Measurements from ENCODE around the gene BRI3BP.
A peak's percentile ranks its signal among the peaks of the same experiment; 100 is the strongest.
"Not testable (repeated sequence)": the region's sequence is repeated elsewhere in the genome, so short reads cannot be mapped to it uniquely, and the experiment has no call there.

Gene BRI3BP

GRCh38 chr12:124975276-124975675, 18.2 kb upstream of the BRI3BP start:
- no peak for DNase-seq

- no peak for DNase-seq
These were observed 16.4 kb upstream of the BRI3BP start for GRCh38 chr12:124976999-124977398.

DNA sequence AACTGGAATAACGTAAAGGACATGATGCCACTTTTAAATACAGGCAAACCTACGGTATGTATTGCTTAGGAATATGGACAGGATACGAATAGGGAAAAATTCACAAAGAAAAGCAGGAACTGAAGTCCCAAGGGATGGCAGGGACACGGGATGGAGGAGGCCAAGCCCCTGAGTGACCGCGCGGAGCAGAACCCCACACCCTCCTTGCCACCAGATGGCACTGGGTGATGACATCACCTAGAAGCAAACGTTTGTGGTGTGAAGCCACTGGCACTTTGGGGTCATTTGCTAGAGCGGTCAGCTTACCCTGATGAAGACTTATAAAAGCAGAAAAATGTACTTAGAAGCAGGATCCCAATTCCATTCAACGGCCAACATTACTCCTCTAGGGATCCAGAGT, 13.9 kb upstream of the BRI3BP start:
- DNase-seq, result no peak

DNA sequence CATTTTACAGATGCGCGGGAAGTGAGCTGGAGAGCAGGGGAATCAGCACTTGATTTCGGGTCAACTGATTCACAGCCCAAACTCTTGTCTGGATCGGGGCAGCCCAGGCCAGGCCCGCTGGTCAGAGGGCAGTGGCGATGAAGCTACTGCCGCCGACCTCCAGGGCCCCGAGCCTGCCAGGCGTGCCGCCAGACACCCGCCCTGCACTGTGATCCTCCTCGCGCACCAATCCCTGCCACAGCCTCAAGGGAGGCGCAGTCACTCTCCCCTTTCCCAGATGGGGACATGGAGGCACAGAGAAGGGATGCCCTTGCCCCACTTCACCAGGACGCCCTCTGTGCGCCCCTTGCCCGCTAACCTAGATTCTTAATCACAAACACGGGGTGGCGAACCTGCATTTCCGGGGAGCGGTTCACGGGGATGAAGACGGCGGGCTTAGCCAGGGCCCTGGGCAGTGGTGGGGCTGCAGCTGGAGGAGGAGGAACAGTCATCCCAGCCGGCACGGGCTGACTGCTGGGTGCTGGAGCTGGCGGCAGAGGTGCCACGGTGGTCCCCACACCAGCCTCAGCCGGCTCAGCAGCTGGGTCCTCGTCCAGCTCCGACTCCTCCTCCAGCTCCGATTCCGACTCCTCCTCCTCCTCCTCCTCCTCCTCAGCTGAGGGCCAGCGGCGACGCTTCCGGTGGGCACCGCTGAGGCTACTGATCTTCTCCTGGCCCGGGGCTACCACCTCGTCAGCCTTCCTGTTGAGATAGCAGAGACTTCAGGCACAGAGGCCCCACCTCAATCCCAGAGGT, 13.2 kb upstream of the BRI3BP start:
- DNase-seq, result no peak

- not testable (repeated sequence) for DNase-seq
These were observed 6.6 kb upstream of the BRI3BP start for GRCh38 chr12:124986876-124987275.

- DNase-seq, result peak; percentile 80
These were observed 395 bp upstream of the BRI3BP start for GRCh38 chr12:124992874-124993625.

DNA sequence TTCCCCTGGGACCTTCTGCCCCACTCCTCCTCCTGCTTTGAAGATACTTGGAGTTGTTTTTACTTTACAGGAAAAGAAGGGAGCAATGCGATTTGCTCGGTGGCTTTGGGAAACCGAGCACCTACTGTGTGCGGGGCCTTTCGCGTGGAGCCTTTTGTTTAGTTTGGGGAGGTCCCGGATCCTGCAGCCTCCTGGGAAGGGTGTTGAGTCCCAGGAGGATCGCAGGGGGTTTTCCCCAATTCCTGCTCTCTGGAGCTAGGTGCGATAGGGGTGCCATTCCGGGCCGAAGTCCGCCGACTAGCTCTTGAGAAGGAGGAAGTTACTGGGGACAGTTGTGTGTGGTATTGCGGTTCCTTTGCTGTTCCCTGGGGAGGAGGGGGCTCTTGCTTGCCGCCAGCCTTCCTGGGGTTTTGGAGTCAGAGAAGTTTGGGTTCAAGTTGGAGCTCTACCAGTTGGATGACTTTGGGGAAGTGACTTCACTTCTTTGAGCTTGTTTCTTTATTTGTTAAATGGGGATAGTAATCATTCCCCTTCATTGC, 1.1 kb downstream of the BRI3BP start:
- no peak for DNase-seq

DNA sequence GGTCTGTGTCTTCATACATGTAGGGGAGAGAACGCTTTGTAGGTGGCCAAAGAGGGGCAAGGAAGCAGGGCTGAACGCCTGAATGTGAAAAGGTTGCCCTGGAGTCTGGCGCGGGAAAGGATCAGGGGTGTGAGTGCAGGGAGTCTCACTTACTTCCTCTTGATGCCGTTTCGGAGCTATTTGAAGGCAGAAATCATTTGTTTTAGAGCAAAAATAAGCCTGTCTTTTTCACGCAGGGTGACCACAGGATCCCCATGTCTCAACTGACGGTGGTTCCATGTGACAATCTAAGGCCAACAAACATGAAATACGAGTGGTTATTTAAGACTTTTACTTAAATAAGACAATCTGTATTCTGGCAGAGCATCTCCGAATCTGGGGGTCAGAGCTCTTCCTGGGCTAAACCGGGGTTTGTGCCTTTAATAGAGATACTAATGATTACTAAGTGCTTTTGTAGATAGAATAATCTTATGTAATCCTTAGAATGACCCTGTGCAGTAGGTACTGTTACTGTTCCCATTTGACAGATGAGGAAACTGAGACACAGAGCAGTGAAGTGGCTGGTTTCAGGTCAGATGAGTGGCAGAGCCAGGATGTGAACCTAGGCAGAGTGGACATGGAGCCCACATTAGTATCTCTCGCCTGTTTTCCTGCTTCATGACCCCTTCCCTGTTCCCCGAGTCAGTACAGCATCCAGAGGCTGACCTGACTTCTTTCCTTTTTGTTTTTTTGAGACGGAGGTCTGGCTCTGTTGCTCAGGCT, 1.9 kb downstream of the BRI3BP start:
- DNase-seq, result no peak

GRCh38 chr12:124998705-124999104, 5.3 kb downstream of the BRI3BP start:
- DNase-seq, result no peak

- no peak for DNase-seq
These were observed 8.2 kb downstream of the BRI3BP start for GRCh38 chr12:125001636-125002035.

DNA sequence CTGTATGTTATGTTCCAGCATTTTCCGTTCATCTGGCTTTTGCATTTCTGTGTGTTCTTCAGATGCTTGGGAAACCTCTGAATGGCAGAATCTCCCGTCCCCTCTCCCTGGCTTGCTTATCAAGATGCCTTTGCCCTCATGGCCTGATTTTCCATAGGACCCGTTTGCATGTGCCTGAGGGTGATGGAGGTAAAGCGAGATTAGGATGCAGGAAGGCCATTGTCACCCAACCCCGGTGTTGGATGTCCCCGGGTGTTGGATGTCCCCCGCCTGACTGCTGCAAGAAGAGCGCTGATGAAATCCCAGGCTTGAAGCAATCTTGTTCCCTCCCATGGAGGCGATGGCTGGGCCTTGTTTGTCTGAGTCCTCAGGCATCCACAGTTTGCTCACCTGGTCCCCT, 9.6 kb downstream of the BRI3BP start:
- DNase-seq, result no peak

DNA sequence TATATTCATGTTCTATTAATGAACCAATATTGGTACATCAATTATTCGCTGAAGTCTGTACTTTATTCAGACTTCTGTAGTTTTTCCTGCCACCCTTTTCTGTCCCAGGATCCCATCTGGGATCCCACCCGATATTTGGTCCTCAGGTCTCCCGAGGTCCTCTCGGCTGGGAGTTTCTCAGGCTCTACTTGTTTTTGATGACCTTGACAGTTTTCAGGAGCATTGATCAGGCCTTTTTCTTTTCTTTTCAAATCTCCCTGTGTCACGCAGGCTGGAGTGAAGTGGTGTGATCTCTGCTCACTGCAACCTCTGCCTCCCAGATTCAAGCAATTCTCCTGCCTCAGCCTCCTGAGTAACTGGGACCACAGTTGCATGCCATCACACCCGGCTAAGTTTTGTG, 11.2 kb downstream of the BRI3BP start:
- DNase-seq, result no peak

DNA sequence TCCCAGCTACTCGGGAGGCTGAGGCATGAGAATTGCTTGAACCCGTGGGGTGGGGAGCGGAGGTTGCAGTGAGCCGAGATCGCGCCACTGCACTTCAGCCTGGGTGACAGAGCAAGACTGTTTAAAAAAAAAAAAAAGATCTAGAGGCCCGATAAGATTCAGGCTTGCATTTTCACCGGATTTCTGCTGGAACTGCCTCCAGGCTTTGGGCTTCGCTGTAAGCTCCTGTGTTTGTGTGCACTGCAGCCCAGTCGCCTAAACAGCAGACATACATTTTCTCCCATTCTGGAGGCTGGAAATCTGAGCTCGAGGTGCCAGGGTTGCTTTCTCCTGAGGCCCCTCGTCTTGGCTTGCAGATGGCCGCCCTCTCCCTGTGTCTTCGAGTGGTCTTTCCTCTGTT, 12.2 kb downstream of the BRI3BP start:
- no peak for DNase-seq

DNA sequence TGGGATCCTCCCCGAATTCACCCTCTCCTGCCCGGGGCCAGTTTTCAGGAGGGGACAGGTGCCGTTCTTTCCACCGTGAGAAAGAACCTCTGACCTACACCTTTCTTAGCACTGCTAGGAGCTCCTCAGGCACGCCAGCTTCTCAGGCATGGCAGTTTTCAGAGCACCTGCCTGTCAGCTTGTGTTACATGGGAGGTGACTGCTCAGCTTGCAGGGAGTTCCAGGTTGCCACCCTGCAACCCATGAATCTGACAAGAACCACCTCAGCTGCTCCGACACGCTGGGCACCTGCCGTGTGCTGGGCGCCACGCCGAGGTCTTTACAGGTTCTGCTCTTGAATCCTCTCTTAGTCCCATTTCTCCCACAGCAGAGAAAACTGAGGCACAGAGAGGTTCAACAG, 12.9 kb downstream of the BRI3BP start:
- DNase-seq, result no peak

- DNase-seq, result no peak
These were observed 20.5 kb downstream of the BRI3BP start for GRCh38 chr12:125013816-125014442.

DNA sequence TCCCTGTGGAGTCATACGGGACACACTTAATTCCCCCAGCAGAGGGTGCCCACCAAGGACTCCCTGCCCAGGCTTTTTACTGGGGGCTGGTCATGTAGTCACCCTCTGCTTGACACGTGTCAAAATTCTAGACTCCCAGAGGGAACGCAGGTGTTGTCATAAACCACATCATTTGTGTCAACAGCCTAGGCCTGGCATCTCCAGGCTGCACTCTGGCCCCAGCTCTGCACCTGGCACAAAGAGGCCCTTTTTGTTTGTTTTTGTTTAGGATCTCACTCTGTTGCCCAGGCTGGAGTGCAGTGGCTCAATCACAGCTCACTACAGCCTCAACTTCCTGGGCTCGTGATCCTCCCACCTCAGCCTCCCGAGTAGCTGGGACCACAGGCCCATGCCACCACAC, 21.1 kb downstream of the BRI3BP start:
- DNase-seq, result no peak

- no peak for DNase-seq
These were observed 22.4 kb downstream of the BRI3BP start for GRCh38 chr12:125015680-125016310.

DNA sequence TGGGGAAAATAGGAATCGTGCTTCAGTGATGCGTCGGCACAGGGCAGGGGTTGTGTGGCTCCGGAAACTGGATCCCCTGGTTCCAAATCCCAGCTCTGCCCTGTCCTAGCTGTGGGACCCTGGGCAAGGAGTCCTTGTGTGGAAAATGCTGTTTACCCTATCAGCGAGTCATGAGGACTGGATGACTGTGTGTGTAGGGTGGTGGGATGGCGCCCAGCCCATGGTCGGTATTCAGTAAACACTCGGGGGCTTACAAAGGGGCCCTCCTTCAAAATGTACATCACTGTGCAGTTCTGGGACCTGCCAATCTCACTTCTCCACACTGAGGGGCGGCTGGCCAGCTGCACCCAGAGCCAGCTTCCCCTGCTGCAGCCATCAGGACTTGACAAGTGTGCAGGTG, 24.4 kb downstream of the BRI3BP start:
- DNase-seq, result no peak

DNA sequence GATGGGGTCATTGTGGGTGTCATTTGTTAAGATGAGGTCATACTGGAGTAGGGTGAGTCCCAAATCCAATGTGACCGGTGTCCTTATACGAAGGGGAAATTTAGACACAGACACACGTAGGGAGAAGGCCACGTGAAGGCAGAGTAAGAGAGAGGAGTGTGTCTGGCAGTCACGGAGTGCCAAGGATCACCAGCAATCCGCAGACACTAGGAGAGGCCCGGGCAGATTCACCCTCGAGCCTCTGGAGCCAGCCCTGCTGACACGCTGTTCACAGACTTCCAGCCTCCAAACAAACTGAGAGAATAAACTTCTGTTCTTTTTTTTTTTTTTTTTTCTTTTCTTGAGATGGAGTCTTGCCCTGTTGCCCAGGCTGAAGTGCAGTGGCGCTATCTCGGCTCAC, 24.9 kb downstream of the BRI3BP start:
- DNase-seq, result no peak

DNA sequence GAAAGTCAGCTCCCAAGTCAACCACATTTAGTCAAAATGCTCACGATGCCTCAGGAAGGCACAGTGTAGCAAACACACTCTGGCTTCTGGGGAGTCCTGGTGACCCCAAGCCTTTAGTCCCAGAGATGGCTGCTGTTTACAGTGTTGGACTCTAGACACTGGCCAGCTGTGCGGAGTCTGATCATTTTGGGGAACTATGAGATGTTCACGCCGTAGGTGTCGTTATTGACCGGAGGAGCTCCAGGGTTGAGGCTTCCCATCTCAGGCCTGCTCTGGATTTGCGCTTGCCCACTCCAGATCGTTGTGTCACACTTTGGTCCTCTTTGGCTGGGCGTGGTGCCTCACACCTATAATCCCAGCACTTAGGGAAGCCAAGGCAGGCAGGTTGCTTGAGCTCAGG, 27.7 kb downstream of the BRI3BP start:
- no peak for DNase-seq

DNA sequence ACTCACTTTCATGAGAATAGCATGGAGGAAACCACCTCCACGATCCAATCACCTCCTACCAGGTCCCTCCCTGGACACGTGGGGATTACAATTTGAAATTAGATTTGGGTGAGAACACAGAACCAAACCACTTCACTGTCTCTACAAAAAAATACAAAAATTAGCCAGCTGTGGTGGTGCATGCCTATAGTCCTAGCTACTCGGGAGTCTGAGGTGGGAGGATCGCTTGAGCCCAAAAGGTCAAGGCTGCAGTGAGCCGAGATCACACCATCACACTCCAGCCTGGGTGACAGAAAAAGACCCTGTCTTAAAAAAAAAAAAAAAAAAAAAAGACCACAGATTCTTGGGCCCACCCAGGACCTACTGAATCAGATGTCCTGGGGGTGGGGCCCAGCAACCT, 28.3 kb downstream of the BRI3BP start:
- DNase-seq, result no peak

- no peak for DNase-seq
These were observed 29.6 kb downstream of the BRI3BP start for GRCh38 chr12:125023065-125023464.
